Right ventricle myocardium superior (tissue), 1 donor: ENCODE measurements around the gene RHOT2. TPM values are rescaled to one million over a fixed set of nuclear protein-coding genes. Genes with fewer than 3 reads are reported as not detected.

Experiments used
- ATAC-seq: fragments of 200-7000 bp; cut with Tn5 transposase; one replicate; pipeline ENCODE4 v1.9.1; 2020; ENCODE audit warnings: mild to moderate bottlenecking; ENCODE audit not compliant: poor library complexity
- DNase-seq: peaks from one replicate; pipeline ENCODE4 v3.0.0-alpha.2; 2020
- intact Hi-C: fragments of 100-400 bp; cut with DNase I; formaldehyde crosslinking; loops from one replicate; pipeline ENCODE4 v1.11.2; 2022
- total RNA-seq: library from RNA; stranded (reverse); fragmentation: NEBNext Ultra II Directional; extraction: Animal tissue kit (Norgen Biotek cat#: 25700); gene quantifications from one replicate; pipeline ENCODE4 v1.2.1, GENCODE V29; 2021
- donor health status: DM: no; HTN: yes; CAD: no; lungs with severe emphysema.

The RHOT2 gene
- total RNA-seq, 1 donor from 2014 or later = 81.9 TPM

DNA sequence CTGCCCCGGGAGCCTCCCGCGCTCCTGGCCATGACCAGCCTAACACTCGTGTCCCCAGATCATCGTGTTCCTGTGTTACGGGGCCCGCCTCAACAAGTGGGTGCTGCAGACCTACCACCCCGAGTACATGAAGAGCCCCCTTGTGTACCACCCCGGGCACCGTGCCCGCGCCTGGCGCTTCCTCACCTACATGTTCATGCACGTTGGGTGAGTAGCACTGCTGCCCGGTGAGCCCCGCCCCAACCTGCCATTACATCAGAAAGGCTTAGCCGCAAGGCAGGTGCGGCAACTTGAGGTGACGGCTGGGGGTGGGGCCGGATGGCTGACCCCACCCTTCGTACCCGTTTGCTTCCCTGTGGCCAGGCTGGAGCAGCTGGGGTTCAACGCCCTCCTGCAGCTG is 9.0 kb downstream of the RHOT2 start:
- DNase-seq (no peak), ATAC-seq (no peak)
- intact Hi-C loops = no loop called here

DNA sequence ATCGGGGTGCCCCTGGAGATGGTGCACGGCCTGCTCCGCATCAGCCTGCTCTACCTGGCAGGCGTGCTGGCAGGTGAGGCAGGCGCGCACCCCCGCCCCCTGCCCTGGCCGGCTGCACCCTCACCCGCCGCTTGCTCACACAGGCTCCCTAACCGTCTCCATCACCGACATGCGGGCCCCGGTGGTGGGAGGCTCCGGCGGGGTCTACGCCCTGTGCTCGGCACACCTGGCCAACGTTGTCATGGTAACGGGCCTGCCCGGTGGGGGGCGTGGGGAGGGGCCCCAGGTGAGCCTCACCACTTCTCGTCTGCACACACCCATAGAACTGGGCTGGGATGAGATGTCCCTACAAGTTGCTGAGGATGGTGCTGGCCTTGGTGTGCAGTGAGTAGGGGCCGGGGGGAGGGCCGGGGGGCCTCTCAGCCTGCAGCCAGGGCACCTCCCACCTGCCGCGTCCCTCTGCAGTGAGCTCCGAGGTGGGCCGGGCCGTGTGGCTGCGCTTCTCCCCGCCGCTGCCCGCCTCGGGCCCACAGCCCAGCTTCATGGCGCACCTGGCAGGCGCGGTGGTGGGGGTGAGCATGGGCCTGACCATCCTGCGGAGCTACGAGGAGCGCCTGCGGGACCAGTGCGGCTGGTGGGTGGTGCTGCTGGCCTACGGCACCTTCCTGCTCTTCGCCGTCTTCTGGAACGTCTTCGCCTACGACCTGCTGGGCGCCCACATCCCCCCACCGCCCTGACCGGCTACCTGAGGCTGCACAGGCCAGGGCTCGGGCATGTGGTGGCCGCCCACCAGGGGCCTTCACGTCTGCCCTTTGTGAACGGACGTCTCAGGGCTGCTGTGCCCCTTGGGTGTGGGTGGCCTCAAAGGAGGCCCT is 9.6 kb downstream of the RHOT2 start:
- ATAC-seq (no peak), DNase-seq (no peak)
- intact Hi-C loops = no loop called here

DNA sequence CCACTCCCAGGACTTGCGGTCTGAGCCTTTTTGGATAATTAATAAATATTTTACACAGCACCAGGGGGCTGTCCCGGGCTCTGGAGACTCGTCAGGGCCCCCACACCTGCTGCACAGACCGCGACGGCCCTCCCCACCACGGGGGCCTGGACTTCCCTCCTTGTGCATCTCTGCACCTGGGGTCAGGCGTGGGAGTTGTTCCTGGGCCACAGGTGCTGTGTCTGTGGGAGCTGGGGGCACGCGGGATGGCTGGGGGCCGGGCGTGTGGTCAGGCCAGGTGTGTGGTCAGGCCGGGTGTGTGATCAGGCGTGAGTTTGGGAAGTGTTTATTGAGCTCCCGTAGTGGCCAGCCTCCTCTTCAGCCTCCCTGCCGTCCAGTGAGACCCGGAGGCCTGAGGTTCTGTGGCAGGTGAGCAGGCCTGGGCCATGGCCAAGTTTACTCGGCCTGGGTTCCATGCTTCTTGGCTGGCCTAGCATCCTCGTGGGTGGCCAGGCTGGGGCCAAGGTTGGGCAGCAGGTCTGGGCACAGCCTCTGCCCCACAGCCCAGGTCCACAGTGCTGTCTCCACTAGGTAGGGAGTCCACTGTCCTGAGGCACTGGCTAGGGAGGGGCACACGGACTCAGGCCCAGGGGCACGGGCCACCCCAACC is 10.4 kb downstream of the RHOT2 start:
- no peak for ATAC-seq

DNA sequence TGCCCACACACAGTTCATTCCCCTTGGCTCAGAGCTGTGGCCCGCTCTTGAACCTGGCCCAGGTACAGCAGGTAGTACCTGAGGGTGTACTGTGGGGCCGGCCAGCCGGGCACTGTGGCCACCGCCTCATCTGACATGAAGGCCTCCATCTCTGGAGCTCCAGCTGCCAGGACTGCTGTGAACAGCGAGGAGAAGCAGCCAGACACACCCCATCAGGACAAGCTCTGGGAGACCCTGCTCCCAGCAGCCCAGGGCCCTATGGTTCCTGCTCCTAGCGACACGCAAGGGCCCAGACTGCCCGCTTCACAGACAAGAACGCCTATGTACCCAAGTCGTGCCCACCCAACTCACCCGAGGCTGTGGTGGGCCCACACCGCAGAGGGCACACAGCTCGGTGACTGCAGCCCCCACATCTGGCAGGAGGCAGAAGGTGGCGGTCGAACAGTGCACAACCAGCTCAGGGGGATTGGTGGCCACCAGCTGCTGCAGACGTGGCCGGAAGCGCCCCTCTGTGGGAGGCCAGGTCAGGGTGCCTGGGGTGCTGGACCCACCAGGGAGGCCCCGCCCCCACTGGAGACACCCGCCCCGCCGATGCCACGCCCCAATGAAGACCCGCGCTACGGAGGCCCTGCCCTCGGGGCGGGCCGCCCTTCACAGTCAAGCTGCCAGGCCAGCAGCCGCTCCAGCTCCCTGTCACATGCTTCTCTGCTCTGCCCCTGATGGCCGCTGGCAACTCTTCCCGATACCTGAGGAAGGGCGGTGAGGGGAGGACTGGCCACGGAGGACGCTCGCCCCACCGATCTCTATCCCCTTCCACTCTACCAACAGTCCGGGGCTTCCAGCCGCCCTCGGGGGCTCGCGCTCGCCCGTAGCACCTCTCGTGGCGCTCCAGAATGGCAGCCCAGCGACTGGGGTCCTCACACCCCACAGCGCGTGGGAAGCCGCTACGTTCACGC is 11.2 kb downstream of the RHOT2 start:
- intact Hi-C loops = no loop called here
- DNase-seq (peak; percentile 85), ATAC-seq (peak; percentile 45)

More for the DNA sequence above, 10.4 kb downstream of the RHOT2 start:
- intact Hi-C loops = no loop called here
- no peak for DNase-seq

DNA sequence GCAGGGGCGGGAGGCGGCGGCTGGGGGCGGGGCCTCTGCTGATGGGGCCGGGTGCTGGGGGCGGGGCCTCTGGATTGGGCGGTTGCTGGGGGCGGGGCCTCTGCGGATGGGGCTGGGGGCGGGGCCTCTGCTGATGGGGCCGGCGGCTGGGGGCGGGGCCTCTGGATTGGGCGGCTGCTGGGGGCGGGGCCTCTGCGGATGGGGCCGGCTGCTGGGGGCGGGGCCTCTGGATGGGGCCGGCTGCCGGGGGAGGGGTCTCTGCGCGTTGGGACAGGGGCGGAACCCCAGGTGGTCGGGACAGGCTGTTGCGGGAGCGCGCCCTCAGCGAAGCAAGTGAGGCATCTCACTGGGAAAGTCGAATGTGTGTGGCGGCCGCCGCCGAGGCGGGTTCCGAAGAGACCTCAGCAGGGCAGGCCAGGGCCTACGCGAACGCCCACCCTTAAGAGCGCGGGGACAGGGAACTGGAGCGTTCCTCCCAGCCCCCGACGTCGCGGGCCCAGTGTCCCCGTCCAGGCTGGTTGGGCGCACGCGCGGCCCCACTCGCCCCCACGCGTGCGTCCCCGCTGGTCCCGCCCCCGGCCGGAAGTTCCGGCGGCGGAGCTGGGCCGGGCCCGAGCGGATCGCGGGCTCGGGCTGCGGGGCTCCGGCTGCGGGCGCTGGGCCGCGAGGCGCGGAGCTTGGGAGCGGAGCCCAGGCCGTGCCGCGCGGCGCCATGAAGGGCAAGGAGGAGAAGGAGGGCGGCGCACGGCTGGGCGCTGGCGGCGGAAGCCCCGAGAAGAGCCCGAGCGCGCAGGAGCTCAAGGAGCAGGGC is 12.1 kb downstream of the RHOT2 start, which contains the start of gene STUB1:
TSS of gene STUB1 (plus strand) at position 597 of the 811 bp plus-strand sequence. CDS start at position 713, 116 bp downstream.
- intact Hi-C loops = no loop called here
- ATAC-seq = peak; percentile 77

DNA sequence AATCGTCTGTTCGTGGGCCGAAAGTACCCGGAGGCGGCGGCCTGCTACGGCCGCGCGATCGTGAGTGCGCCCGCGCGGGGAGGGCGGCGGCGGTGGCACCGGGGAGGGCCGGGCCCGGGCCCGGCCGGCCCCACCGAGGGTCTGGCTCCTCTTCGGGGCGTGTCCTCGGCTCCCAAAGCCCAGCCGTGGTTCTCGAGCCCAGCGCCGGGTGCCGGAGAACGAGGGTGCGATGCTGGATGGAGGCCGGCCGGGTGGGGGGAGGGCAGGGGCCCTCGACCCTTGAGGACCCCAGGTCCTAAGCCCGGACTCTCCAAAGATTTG is 12.7 kb downstream of the RHOT2 start:
- ATAC-seq (no peak), DNase-seq (no peak)
- intact Hi-C loops = no loop called here

More for the DNA sequence above, 12.1 kb downstream of the RHOT2 start, which contains the start of gene STUB1:
- DNase-seq = peak; percentile 91

DNA sequence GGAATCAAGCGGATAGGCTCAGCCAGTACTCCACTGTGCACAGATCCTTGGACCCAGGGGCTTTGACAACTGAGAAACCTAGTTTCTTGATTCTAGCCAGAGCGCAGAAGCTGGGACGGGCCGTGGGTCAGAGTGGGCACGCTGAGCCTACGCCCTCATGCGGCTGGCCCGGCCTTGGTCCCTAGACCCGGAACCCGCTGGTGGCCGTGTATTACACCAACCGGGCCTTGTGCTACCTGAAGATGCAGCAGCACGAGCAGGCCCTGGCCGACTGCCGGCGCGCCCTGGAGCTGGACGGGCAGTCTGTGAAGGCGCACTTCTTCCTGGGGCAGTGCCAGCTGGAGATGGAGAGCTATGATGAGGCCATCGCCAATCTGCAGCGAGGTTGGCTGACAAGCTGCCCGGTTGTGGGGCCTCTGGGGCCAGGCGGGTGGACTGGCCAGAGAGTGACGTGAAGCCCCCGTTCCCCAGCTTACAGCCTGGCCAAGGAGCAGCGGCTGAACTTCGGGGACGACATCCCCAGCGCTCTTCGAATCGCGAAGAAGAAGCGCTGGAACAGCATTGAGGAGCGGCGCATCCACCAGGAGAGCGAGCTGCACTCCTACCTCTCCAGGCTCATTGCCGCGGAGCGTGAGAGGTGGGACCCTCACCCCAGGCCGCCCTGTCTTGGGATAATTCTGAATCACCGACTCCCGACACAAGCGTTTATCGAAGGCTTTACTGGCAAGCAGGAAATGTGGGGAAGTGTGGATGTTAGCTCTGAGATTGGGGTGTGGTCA is 13.2 kb downstream of the RHOT2 start:
- DNase-seq (peak; percentile 72), ATAC-seq (no peak)
- intact Hi-C loops = no loop called here

DNA sequence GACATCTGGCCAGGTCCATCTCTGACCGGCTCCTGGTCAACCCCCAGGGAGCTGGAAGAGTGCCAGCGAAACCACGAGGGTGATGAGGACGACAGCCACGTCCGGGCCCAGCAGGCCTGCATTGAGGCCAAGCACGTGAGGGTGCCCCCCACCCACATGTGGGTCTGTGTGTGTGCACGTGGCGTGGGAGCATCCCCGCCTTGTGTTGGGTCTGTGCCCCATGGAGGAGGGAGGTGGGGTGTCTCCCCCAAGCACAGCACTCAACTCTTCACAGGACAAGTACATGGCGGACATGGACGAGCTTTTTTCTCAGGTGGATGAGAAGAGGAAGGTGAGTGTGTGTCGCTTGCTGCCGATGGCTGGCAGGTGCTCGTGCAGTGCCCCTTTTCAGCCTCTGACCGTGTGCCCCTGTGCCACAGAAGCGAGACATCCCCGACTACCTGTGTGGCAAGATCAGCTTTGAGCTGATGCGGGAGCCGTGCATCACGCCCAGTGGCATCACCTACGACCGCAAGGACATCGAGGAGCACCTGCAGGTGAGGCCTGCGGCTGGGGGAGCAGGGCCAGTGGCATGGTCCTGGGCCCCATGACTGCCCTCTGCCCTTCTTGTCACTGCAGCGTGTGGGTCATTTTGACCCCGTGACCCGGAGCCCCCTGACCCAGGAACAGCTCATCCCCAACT is 14.0 kb downstream of the RHOT2 start:
- intact Hi-C loops = no loop called here
- DNase-seq = no peak
- ATAC-seq = no peak

DNA sequence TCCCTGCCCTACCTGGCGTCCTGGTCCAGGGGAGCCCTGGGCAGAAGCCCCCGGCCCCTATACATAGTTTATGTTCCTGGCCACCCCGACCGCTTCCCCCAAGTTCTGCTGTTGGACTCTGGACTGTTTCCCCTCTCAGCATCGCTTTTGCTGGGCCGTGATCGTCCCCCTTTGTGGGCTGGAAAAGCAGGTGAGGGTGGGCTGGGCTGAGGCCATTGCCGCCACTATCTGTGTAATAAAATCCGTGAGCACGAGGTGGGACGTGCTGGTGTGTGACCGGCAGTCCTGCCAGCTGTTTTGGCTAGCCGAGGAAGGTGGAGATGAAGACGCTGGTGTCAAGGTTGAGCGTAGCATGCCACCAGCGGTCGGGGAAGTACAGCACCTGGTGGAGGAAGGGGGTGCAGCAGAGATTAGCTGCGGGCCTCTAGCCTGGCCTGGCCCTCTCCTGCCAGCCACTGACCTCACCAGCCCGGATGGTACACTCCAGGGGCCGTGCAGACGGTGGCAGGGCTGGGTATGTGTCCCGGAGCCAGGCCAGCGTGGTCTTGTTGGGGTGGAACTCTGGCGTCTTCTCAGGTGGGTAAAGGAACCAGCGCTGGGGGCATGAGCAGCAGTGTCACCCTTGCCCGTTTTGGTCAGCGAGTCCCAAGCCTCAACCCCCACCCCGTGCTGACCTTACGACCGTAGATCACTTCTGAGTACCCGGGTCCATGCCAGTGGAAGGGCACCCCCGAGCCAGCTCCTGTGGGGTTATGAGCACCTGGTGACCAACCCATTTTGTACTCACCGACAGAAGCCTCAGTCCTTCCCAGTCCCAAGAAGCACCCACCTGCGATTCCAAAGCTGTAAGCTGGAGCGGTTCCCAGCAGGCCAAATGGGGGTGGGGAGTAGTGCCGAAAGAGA is 14.8 kb downstream of the RHOT2 start:
- no peak for DNase-seq
- no peak for ATAC-seq
- intact Hi-C loops = no loop called here

DNA sequence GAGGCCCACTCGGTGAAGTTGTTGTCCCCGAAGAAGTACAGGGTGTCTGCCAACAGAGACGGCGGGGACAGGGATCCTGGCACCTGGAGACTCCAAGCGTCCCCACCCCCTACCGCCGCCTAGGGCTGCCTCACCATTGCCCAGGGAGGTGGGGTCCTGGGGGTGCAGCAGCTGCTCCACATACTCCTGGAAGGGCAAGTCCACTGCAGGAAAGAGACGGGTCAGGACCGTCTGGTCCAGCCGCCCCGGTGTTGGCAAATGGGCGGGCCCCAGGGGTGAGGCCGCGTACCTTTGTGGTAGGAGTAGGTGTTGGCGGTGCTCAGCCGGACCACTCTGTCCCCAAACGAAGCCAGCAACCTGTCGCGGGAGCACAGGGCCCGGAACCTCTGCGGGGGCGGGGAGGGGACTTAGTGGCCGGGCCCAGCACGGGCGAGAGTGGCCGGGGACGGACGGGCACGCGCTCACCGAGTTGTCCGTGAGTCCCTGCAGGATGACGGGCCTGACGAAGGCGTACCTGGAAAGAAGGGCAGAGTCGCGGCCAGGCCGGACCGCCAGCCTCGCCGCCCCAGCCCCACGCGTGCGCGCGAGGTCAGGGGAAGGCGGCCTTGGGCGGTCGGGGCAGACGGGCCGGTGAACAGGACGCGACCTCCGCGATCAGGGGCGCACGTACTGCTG is 15.6 kb downstream of the RHOT2 start:
- intact Hi-C loops = no loop called here
- DNase-seq (no peak), ATAC-seq (no peak)

DNA sequence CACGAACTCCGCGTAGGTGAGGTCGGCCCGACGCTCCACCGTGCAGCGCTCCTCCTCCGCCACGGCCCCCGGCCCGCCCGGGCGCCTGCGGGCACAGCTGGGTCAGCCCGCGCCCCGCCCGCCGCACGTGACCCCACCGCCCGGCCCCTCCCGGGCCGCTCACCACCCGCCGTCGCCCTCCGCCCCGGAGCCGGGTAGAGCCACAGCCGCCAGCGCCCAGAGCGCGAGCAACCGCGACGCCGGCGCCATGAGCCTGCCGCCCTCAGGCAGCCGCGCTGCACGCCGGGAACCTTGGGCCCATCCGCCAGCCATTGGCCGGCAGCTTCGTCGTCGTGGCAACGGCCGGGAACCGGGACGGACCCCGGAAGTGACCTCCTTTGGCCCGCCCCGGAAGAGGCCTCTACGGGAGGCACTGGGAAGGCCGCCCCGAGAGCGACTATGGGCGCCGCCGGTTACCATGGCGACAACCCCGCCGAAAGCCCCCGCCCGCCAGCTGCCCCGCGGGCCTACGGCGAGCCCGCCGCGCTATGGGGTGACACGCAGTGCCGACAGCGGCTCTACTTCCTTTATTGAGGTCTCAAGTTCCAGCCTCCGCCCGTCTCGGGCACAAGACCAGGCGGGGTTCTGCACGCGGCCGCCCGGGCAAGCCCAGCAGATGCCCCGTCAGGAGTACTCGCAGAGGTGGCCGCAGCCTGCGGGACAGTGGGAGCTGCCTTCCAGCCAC is 16.3 kb downstream of the RHOT2 start, which contains the start of gene JMJD8:
TSS of gene JMJD8 (minus strand) at position 264 of the 724 bp plus-strand sequence. CDS start at position 249, 15 bp downstream.
- intact Hi-C loops = no loop called here
- DNase-seq (peak; percentile 99), ATAC-seq (peak; percentile 76)

DNA sequence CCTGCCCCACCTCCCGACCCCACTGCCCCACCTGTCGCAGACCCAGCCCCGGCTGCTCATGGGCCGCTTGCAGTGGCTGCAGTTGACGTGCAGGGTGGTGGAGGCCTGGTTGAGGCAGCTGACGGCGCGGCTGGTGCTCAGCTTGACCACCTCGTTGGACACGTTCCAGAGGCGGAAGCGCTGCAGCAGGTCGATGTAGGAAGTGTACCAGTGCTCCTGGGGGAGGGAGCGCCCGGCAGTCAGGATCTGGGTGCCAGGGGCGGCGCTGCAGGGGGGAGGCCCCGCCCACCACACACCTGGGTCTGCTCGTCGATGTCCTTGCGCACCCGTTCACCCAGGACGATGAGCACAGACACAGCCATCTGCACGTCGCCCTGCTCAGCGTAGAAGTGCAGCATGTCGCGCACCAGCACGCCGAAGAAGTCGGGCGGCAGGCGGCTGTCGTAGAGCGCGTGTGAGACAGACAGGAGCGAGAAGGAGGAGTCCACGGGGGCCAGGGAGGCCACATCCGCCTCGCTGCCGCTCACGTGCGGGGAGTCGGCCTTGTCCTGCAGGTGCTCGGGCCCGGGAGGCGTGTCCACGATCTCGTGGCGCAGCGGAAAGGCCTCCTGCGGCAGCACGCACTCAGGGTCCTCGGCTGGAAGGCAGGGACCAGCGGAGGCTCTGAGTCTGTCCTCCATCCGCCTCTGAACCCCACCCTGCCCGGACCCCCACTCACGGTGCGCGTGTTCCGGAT is 17.2 kb downstream of the RHOT2 start:
- intact Hi-C loops = no loop called here
- ATAC-seq (no peak), DNase-seq (no peak)

DNA sequence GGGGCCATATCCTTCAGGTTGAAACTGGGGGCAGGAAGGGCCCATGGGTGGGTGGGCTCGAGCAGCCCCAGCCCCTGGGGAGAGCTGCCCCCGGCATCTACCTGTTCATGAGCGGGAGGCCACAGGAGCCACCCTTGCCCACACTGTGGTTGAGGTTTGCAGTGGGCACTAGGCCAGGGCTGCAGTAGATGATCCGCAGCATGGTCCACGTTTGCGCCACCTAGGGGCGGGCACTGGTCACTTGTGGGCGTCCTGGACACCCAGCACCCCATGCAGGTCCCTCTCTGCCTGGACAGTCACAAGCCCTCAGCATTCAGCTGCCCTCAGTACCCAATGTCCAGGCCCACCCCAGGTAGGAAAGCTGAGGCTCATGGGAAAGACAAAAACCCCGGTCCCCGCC is 18.0 kb downstream of the RHOT2 start:
- no peak for ATAC-seq
- DNase-seq = no peak
- intact Hi-C loops = no loop called here
